ENCODE results near the gene PI4K2A.

DNA sequence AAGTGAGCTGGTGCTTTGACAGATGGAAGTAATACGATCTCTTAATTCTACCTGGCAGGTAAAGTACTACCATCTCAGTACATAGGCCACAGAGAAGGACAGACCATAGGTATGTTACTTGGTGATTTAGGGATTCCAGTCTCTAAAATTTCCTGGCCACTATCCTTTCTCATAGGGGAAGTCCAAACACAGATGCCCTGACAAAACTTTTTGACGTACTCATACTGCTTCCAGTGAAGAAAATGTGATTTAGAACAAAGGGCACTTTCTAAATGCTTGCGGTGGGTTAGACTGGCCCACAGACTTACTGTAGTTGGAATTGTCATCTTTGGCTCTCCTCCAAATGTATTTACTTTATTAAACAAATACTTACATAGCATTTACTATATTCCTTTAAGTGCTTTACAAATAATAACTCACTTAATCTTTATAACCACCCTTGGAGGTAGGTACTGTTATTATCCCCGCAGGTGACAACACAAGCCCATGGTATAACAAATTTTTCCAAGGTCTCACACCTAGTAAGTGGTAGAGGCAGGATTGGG lies 3.0 kb downstream of the PI4K2A start:
- TF ChIP-seq, protein P1, sequence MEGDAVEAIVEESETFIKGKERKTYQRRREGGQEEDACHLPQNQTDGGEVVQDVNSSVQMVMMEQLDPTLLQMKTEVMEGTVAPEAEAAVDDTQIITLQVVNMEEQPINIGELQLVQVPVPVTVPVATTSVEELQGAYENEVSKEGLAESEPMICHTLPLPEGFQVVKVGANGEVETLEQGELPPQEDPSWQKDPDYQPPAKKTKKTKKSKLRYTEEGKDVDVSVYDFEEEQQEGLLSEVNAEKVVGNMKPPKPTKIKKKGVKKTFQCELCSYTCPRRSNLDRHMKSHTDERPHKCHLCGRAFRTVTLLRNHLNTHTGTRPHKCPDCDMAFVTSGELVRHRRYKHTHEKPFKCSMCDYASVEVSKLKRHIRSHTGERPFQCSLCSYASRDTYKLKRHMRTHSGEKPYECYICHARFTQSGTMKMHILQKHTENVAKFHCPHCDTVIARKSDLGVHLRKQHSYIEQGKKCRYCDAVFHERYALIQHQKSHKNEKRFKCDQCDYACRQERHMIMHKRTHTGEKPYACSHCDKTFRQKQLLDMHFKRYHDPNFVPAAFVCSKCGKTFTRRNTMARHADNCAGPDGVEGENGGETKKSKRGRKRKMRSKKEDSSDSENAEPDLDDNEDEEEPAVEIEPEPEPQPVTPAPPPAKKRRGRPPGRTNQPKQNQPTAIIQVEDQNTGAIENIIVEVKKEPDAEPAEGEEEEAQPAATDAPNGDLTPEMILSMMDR (IDR thresholded peaks at IDR 0.05 in 4 of 5, conservative IDR thresholded peaks at IDR 0.05 in 1 of 5) = no peak
- no peak for TF ChIP-seq POLR2A (IDR thresholded peaks at IDR 0.05)

Measured in gastrocnemius medialis (tissue), 4 donors.